GM12864 (cell line): ENCODE results near the gene SAMD14.

Source experiments
- DNase-seq: peaks from one replicate; pipeline ENCODE4 v3.0.0-alpha.2; 2011; ENCODE audit warnings: low read depth
- H3K4me3 ChIP-seq: 2 replicates; pipeline ENCODE4 v1.5.1; 2011; ENCODE audit warnings: mild to moderate bottlenecking, low read depth, low read length, control low read depth
- TF ChIP-seq, protein P1 (sequence below): IDR thresholded peaks from 2 replicates; pipeline ENCODE4 v1.5.1; 2011; ENCODE audit warnings: low read depth, mild to moderate bottlenecking, moderate library complexity, low read length, control low read depth, inconsistent platforms; ENCODE audit errors: missing control alignments

SAMD14 gene

DNA sequence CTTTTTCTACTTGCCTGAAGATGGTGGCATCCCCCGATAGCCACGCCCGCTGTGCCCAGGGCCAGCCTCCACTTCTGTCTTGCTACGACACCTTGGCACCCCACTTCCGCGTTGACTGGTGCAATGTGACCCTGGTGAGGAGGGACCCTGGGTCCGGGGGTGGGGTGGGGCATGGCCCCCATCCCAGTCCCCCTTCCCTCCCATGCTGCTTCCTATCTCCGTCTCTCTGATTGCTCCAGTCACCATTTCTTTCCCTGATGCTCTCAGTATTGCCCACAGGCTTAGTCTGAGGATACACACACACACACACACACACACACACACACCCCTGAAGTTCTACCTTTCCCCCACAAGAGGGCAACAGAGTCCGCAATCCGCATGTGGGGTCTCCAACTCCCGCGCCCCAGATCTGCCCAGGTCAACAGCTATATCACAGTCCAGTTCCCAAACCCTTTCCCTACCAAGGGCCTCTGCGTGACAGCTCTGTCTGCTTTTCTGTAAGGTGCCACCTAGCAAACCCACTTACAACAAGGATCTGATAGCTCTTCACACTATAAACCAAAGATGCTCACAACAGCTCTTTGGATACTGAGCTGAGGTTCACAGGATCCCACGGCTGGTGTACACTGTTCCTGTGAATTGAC lies 39.3 kb upstream of the SAMD14 start:
- H3K4me3 ChIP-seq = no peak overlapping the region
- TF ChIP-seq, protein P1, sequence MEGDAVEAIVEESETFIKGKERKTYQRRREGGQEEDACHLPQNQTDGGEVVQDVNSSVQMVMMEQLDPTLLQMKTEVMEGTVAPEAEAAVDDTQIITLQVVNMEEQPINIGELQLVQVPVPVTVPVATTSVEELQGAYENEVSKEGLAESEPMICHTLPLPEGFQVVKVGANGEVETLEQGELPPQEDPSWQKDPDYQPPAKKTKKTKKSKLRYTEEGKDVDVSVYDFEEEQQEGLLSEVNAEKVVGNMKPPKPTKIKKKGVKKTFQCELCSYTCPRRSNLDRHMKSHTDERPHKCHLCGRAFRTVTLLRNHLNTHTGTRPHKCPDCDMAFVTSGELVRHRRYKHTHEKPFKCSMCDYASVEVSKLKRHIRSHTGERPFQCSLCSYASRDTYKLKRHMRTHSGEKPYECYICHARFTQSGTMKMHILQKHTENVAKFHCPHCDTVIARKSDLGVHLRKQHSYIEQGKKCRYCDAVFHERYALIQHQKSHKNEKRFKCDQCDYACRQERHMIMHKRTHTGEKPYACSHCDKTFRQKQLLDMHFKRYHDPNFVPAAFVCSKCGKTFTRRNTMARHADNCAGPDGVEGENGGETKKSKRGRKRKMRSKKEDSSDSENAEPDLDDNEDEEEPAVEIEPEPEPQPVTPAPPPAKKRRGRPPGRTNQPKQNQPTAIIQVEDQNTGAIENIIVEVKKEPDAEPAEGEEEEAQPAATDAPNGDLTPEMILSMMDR = peak; percentile 94
- DNase-seq = no peak

DNA sequence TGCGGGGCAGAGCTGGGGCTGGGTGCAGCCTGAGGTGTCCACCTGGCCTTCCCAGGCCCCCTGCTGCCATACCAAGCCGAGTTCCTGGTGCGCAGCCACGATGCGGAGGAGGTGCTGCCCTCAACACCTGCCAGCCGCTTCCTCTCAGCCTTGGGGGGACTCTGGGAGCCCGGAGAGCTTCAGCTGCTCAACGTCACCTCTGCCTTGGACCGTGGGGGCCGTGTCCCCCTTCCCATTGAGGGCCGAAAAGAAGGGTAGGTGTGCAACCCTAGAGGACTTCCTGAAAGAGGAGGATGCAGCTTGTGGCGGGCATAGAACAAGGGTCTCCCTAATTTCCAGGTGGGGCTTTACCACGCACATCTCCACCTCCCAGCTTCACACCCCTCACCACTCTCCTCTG lies 38.4 kb upstream of the SAMD14 start:
- TF ChIP-seq, protein P1 = no peak
- H3K4me3 ChIP-seq = no peak overlapping the region
- no peak for DNase-seq

DNA sequence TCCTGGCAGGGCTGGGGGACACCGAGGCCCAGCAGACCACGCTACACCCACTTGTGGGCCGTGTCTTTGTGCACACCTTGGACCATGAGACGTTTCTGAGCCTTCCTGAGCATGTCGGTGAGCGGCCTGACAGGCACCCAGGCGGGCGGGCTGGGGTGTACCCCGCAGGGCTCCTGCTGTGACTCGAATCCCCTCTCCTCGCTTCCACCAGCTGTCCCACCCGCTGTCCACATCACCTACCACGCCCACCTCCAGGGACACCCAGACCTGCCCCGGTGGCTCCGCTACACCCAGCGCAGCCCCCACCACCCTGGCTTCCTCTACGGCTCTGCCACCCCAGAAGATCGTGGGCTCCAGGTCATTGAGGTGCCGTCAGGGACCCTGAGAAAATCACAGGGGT lies 37.4 kb upstream of the SAMD14 start:
- TF ChIP-seq, protein P1 = no peak
- no peak for DNase-seq
- H3K4me3 ChIP-seq = no peak overlapping the region

DNA sequence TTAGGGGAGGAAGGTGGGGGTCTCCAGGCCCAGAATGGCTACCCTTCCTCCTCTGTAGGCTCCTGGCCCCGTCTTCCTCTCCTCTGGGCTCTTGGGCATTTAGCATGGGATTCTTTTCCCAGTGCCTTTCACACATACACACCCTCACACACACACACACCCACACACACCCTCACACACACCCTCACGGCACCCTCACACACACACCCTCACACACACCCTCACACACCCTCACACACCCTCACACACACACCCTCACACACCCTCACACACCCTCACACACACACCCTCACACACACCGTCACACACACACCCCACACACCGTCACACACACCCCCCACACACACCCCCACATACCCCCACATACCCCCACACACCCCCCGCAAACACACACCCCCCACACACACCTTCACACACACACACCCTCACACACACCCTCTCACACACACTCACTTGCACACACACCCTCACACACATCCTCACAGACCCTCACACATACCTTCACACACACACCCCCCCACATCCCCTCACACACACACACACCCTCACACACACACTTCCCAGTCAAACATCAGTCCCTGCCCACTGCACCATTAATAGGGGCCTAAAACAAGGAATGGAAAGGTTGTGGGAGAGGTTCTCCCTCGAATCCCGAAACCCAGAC lies 36.7 kb upstream of the SAMD14 start:
- TF ChIP-seq, protein P1 = no peak
- no peak overlapping the region for H3K4me3 ChIP-seq
- DNase-seq = no peak

DNA sequence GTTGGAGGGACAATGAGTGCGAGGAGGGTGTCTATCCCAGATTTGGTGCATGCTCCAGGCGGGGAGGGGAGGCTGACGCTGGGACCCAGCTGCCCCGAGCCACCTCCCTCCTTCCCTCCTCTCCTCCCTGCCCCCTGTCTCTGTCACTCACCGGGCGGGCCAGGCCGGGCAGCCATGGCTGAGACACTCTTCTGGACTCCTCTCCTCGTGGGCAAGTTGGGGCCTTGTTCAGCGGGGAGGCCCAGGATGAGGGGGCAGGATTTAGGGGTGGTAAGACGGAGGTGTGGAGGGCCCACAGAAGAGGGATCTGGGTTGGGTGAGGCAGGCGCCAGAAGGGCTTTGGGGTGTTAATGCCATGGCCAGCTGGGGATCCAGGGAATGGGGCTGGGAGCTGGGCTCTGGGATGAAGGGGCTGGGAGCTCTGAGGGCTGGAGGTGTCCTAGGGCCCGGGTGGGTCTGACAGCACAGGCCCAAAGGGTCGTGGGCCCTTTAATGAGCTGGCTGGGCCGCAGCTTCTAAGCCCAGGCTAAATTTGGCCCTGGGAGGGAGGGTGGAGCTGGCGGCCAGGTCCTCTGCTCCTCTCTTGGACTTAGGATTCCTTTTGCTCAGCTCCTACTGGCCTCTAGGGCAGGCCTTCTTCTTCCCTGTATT lies 36.0 kb upstream of the SAMD14 start, which contains the start of gene SGCA:
SGCA (plus strand) TSS at position 139 of the 651 bp plus-strand sequence; CDS start at position 175, 36 bp downstream.
- TF ChIP-seq, protein P1 = no peak
- no peak within 1 kb of the TSS for H3K4me3 ChIP-seq
- DNase-seq = no peak

DNA sequence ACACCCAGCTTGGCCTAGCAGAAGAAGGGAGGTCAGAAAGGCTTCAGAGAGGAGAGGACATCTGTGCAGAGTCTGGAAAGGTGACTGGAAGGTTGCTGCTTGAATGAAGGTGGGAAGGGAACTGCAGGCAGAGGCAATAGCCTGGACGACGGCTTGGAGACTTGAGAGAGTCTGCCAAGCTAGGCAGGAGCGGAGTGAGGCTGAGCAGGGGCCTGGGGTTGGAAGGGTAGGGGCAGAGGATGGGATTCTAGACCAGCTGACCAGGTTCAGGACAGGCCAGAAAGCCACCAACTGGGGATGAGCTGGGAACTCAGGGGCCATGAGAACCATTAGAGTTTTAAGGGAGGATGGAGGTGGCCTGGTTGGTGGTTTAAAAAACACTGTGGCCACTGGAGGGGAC lies 35.5 kb upstream of the SAMD14 start:
- TF ChIP-seq, protein P1 = no peak
- no peak overlapping the region for H3K4me3 ChIP-seq
- no peak for DNase-seq
